Transverse colon (tissue), 4 donors: ENCODE data around the gene BID. TPM values are rescaled to one million over a fixed set of nuclear protein-coding genes. Genes with fewer than 3 reads are reported as not detected.

Experiments used
- DNase-seq: peaks from one replicate; pipeline ENCODE4 v3.0.0-alpha.2; 2019
- H3K27ac ChIP-seq, 4 donors: fragments of 200-600 bp; sonication (generic); 2 replicates each; pipeline ENCODE4 v1.5.1; 2016 to 2018; ENCODE audit warnings: inconsistent platforms in 4 of 4
- H3K27me3 ChIP-seq: fragments of 200-600 bp; sonication (generic); 2 replicates; pipeline ENCODE4 v1.5.1; 2017; ENCODE audit warnings: inconsistent platforms
- H3K36me3 ChIP-seq, 4 donors: fragments of 200-600 bp; sonication (generic); 2 replicates each; pipeline ENCODE4 v1.5.1; 2017 to 2019; ENCODE audit warnings: inconsistent platforms in 4 of 4
- H3K4me1 ChIP-seq, 4 donors: fragments of 200-600 bp; sonication (generic); 2 replicates each; pipeline ENCODE4 v1.5.1; 2017 to 2020; ENCODE audit warnings: inconsistent platforms in 4 of 4
- H3K4me3 ChIP-seq, 4 donors: fragments of 200-600 bp; sonication (generic); 1 replicate in 1 of 4; 2 replicates in 3 of 4; pipeline versions ENCODE4 v1.5.1 to v1.6.1; 2017 to 2019; ENCODE audit warnings: inconsistent platforms in 4 of 4
- H3K9me3 ChIP-seq, 2 donors: fragments of 200-600 bp; sonication (generic); 2 replicates each; pipeline ENCODE4 v1.5.1; 2017 to 2019; ENCODE audit warnings: inconsistent platforms in 2 of 2
- EP300 ChIP-seq: sonication (generic); formaldehyde crosslinking; IDR thresholded peaks from one replicate; pipeline ENCODE4 v1.6.1; 2017; ENCODE audit warnings: antibody characterized with exemption, low read depth
- POLR2A ChIP-seq: fragments of 450-650 bp; IDR thresholded peaks from one replicate; pipeline ENCODE4 v1.6.1; 2016; ENCODE audit warnings: antibody characterized with exemption, mild to moderate bottlenecking, moderate library complexity
- POLR2AphosphoS5 ChIP-seq, 3 donors: sonication (generic); formaldehyde crosslinking; IDR thresholded peaks; one replicate each; pipeline ENCODE4 v1.6.1; 2016; ENCODE audit warnings: antibody characterized with exemption in 3 of 3
- WGBS, 2 donors: methylation state at CpG; one replicate each; pipeline ENCODE4 v1.1.5; 2018; ENCODE audit warnings: low coverage in 1 of 2; 5-methylcytosine and 5-hydroxymethylcytosine counted together
- in situ Hi-C, 4 donors: fragments of 200-750 bp; cut with MboI; loops; one replicate each; pipeline versions ENCODE4 v1.15.0 to v1.15.1; 2017; ENCODE audit warnings: low sequenced_read_pairs in 3 of 4, low pct_ligation_motif_present in 1 of 4, low pct_unique_long_range_greater_than_20kb in 1 of 4
- intact Hi-C: fragments of 100-400 bp; cut with DNase I; formaldehyde crosslinking; loops from one replicate; pipeline ENCODE4 v1.15.1; 2023; ENCODE audit warnings: low total_unique reads
- total RNA-seq, 4 donors: library from RNA; depleted of rRNA; stranded (reverse); fragments of >200 nt; gene quantifications; one replicate each; pipeline ENCODE4 v1.1.0, GENCODE V29; 2016
- TF ChIP-seq, protein P1 (sequence below), 5 experiments: fragments of 200-600 bp in 3 of 5; fragments of 450-650 bp in 2 of 5; sonication (generic) in 3 of 5; IDR thresholded peaks; 1 replicate in 2 of 5; 2 replicates in 3 of 5; pipeline ENCODE4 v1.5.1; 2016 to 2017; ENCODE audit warnings: antibody characterized with exemption in 5 of 5, inconsistent platforms in 3 of 5, mild to moderate bottlenecking in 2 of 5, moderate library complexity in 1 of 5

BID gene
- total RNA-seq, 4 donors from 2014 or later: 21.1 to 59.5 (median 25.5) TPM

DNA sequence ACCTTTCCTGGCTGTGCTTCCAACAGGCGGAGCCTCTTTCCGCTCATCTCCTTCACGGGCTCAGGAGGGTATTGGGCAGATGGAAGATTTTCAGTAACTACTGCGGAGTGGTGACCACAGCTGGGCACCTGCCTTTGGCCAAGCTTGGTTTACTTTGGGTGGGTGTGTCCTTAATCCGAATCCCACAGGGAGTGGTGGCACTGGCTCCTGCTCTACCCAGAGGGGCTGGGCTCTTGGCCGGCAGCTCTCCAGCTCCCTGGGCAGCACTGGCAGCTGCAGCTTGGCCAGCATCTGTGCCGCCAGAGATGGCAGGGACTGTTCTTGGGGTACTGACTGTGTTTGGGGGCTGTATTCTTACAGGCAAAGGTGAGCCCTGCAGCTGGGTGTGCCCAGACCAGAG, 29.8 kb downstream of the BID start:
- in situ Hi-C loops: no loop called here
- no peak for DNase-seq

DNA sequence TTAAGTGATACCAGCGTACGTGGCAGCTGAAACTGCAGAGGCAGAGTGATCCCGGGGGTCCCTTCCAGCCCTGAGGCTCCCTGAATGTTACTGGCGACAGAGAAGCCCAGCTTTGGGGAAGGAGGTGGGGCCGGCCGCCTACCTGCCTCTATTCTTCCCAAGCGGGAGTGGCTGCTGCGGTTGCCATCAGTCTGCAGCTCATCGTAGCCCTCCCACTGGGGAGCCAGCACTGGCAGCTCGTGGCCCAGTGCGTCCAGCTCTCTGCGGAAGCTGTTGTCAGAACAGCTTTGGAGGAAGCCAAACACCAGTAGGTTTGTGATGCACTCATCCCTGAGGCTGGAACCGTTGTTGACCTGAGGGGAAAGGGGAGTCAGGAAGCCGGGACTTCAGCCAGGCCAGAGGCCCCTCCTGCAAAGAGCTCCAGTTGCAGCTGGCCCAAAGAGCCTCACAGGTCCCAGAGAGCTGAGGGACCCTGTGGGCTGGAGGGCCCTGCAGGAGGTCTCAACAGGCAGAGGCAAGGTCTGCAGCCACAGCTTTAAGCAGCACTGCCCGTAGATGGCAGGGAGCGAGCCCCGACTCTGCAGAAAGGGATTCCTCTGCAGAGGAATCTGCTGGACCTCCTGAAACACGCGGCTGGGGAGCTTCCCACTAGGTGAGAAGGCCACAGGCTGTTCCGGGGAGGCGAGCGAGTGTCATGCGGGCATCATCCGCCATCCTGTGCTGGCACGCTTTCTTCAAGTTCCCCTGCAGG, 30.4 kb downstream of the BID start:
- intact Hi-C loops: no loop called here
- in situ Hi-C loops: no loop called here
- no peak overlapping the region for H3K4me3 ChIP-seq

More for the DNA sequence above, 29.8 kb downstream of the BID start:
- Histone ChIP-seq H3K9me3 (no peaks in the 10 kb centered on the region), H3K27me3 (no peaks in the 10 kb centered on the region), H3K4me1 (peaks cover 0 to 3% (median 0%) of the 10 kb centered on the region in 4 donors), H3K4me3 (no peak overlapping the region), H3K27ac (no peak overlapping the region), H3K36me3 (no peaks in the 10 kb centered on the region)
- intact Hi-C loops: no loop called here
- TF ChIP-seq, protein P1, sequence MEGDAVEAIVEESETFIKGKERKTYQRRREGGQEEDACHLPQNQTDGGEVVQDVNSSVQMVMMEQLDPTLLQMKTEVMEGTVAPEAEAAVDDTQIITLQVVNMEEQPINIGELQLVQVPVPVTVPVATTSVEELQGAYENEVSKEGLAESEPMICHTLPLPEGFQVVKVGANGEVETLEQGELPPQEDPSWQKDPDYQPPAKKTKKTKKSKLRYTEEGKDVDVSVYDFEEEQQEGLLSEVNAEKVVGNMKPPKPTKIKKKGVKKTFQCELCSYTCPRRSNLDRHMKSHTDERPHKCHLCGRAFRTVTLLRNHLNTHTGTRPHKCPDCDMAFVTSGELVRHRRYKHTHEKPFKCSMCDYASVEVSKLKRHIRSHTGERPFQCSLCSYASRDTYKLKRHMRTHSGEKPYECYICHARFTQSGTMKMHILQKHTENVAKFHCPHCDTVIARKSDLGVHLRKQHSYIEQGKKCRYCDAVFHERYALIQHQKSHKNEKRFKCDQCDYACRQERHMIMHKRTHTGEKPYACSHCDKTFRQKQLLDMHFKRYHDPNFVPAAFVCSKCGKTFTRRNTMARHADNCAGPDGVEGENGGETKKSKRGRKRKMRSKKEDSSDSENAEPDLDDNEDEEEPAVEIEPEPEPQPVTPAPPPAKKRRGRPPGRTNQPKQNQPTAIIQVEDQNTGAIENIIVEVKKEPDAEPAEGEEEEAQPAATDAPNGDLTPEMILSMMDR (IDR thresholded peaks at IDR 0.05): no peak
- TF ChIP-seq POLR2A (no peak), EP300 (no peak), POLR2AphosphoS5 (IDR thresholded peaks at IDR 0.05) (no peak)
- WGBS, 2 donors: 65% methylated on average over 7 of the region's 7 CpGs; no CpG with 5 or more reads in 1 of the 2 donors

DNA sequence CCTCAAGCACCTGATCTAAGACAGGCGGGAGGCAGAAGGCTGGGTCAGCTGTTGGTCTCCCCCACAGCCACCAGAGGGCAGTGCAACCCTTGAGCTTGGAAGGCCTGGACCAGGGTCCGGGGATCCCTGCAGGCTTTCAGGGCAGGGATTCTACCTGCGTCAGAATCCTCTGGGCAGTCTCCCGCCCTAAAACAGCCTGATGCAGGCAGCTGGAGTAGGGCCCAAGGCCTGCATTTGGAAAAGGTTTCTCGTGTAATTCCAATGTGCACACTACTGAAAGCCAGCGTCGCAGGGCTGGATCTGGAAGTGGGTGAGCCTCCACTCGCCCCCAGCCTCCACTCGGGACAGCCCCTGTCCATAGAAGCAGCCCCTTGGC, 31.8 kb downstream of the BID start:
- intact Hi-C loops (no loop called here), in situ Hi-C loops (no loop called here)
- H3K9me3 ChIP-seq: no peaks in the 10 kb centered on the region
- no peaks in the 10 kb centered on the region for H3K27me3 ChIP-seq
- WGBS, 2 donors: 50% methylated on average over 9 of the region's 9 CpGs; no CpG with 5 or more reads in 1 of the 2 donors
- H3K36me3 ChIP-seq: no peaks in the 10 kb centered on the region
- TF ChIP-seq EP300 (no peak), POLR2AphosphoS5 (IDR thresholded peaks at IDR 0.05) (no peak), POLR2A (no peak)
- TF ChIP-seq, protein P1 (IDR thresholded peaks at IDR 0.05): peak; percentile 62 to 83 (median 74)
- no peak overlapping the region for H3K27ac ChIP-seq
- DNase-seq: peak; percentile 73
- no peak overlapping the region for H3K4me3 ChIP-seq
- peaks cover 0 to 3% (median 0%) of the 10 kb centered on the region in 4 donors for H3K4me1 ChIP-seq

More for the DNA sequence above, 30.4 kb downstream of the BID start:
- WGBS, 2 donors: 73 to 85% methylated on average over 3 to 25 of the region's 25 CpGs
- no peaks in the 10 kb centered on the region for H3K27me3 ChIP-seq
- H3K36me3 ChIP-seq: no peaks in the 10 kb centered on the region
- no peak for DNase-seq
- TF ChIP-seq EP300 (no peak), POLR2AphosphoS5 (IDR thresholded peaks at IDR 0.05) (no peak), POLR2A (no peak)
- TF ChIP-seq, protein P1 (IDR thresholded peaks at IDR 0.05): no peak
- no peak overlapping the region for H3K27ac ChIP-seq
- no peaks in the 10 kb centered on the region for H3K9me3 ChIP-seq
- peaks cover 0 to 3% (median 0%) of the 10 kb centered on the region in 4 donors for H3K4me1 ChIP-seq

DNA sequence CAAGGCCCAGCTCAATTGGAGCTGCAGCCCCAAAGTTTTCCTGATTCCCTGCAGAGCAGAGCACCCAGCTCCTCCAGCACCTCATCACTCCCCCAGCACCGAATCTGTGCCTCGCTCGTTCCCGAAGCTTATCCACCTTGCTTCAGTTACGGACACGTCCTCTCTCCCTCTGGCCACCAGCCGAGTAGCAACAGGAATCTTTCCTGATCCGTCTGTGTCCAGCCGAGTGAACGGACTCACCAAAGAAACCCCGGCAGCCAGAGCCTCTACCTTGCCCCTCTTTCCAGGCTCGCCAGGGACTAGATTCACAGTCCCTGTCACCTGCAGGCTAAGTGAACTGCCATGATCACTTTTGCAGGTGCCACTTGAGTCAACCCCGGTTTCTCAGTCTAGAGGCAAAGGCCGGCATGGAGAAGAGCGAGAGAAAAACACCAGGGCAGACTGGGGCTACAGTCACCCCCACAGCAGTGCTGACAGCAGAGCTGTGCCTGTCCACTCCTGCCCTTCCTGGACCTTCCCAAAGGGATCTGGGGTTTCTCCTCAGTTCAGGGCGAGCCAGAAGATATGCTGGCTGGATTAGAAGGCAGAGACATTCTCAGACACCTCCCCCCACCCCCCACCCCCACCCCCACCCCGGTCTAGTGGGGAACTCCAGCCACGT, 32.3 kb downstream of the BID start:
- no peak for DNase-seq
- intact Hi-C loops (no loop called here), in situ Hi-C loops (no loop called here)
- TF ChIP-seq POLR2AphosphoS5 (IDR thresholded peaks at IDR 0.05): no peak
- TF ChIP-seq, protein P1 (IDR thresholded peaks at IDR 0.05): no peak
- no peak for TF ChIP-seq POLR2A
- TF ChIP-seq EP300: no peak
- 71 to 81% methylated on average over 6 to 18 of the region's 18 CpGs for WGBS, 2 donors
- H3K4me3 ChIP-seq: no peak overlapping the region
- no peak overlapping the region for H3K27ac ChIP-seq
- peaks cover 0 to 3% (median 0%) of the 10 kb centered on the region in 4 donors for H3K4me1 ChIP-seq
- H3K27me3 ChIP-seq: no peaks in the 10 kb centered on the region
- no peaks in the 10 kb centered on the region for H3K36me3 ChIP-seq
- H3K9me3 ChIP-seq: no peaks in the 10 kb centered on the region
